GM23338 (cell line): Measurements from ENCODE around the gene RUBCN. TPM values are rescaled to one million over a fixed set of nuclear protein-coding genes. Genes with fewer than 3 reads are reported as not detected.
"Not testable (repeated sequence)": the region's sequence is repeated elsewhere in the genome, so short reads cannot be mapped to it uniquely, and the experiment has no call there.

Experiments used
- ATAC-seq: fragments of 200-7000 bp; cut with Tn5 transposase; 3 replicates; pipeline ENCODE4 v1.9.1; 2020
- DNase-seq: peaks from one replicate; pipeline ENCODE4 v3.0.0-alpha.2; 2015; ENCODE audit warnings: low spot score
- H2AFZ ChIP-seq: fragments of 200-600 bp; sonication (generic); 2 replicates; pipeline ENCODE4 v1.8.0; 2016; ENCODE audit warnings: antibody characterized with exemption, mild to moderate bottlenecking, moderate library complexity
- H3F3A ChIP-seq: fragments of 200-600 bp; sonication (generic); replicated peaks from 2 replicates; pipeline ENCODE4 v1.8.0; 2017; ENCODE audit warnings: antibody characterized with exemption, mixed run types, low read depth
- H3K27ac ChIP-seq: fragments of 200-600 bp; sonication (generic); 2 replicates; pipeline ENCODE4 v1.6.1; 2016; ENCODE audit warnings: low read depth
- H3K27me3 ChIP-seq: fragments of 200-600 bp; sonication (generic); 2 replicates; pipeline ENCODE4 v1.8.0; 2016; ENCODE audit warnings: mild to moderate bottlenecking, mixed run types, moderate library complexity; ENCODE audit not compliant: insufficient read depth
- H3K36me3 ChIP-seq: fragments of 200-600 bp; sonication (generic); 2 replicates; pipeline ENCODE4 v1.8.0; 2016; ENCODE audit warnings: mild to moderate bottlenecking; ENCODE audit not compliant: insufficient read depth
- H3K4me1 ChIP-seq: fragments of 200-600 bp; sonication (generic); 2 replicates; pipeline ENCODE4 v1.8.0; 2016; ENCODE audit warnings: mild to moderate bottlenecking, moderate library complexity; ENCODE audit not compliant: insufficient read depth
- H3K4me2 ChIP-seq: fragments of 200-600 bp; sonication (generic); 2 replicates; pipeline ENCODE4 v1.7.1; 2017; ENCODE audit warnings: mixed run types
- H3K4me3 ChIP-seq: fragments of 200-600 bp; sonication (generic); 2 replicates; pipeline ENCODE4 v1.6.1; 2016; ENCODE audit warnings: mixed run types
- H3K79me2 ChIP-seq: fragments of 200-600 bp; sonication (generic); replicated peaks from 2 replicates; pipeline ENCODE4 v1.8.0; 2017; ENCODE audit warnings: mild to moderate bottlenecking; ENCODE audit not compliant: insufficient read depth
- H3K9me2 ChIP-seq: fragments of 200-600 bp; sonication (generic); 2 replicates; pipeline ENCODE4 v1.8.0; 2017; ENCODE audit not compliant: insufficient read depth
- H4K20me1 ChIP-seq: fragments of 200-600 bp; sonication (generic); replicated peaks from 2 replicates; pipeline ENCODE4 v1.8.0; 2017; ENCODE audit warnings: mild to moderate bottlenecking; ENCODE audit not compliant: insufficient read depth
- H3K27ac Mint-ChIP-seq: 2 replicates; pipeline ENCODE4 v1.8.0; 2020; ENCODE audit warnings: inconsistent platforms, mild to moderate bottlenecking, moderate library complexity, mixed read lengths
- H3K27me3 Mint-ChIP-seq: 3 replicates; pipeline ENCODE4 v1.8.0; 2022; ENCODE audit warnings: low read depth, mild to moderate bottlenecking, moderate library complexity, mixed read lengths, inconsistent platforms; ENCODE audit not compliant: insufficient read depth, poor library complexity
- H3K36me3 Mint-ChIP-seq: 3 replicates; pipeline ENCODE4 v1.8.0; 2021; ENCODE audit warnings: low read depth, mild to moderate bottlenecking, inconsistent platforms, moderate library complexity, mixed read lengths
- H3K4me1 Mint-ChIP-seq: 3 replicates; pipeline ENCODE4 v1.8.0; 2020; ENCODE audit warnings: mild to moderate bottlenecking, inconsistent platforms, mixed read lengths
- H3K4me3 Mint-ChIP-seq: 3 replicates; pipeline ENCODE4 v1.8.0; 2021; ENCODE audit warnings: moderate library complexity, mild to moderate bottlenecking, inconsistent platforms, mixed read lengths
- H3K9me3 Mint-ChIP-seq: 3 replicates; pipeline ENCODE4 v1.8.0; 2020; ENCODE audit warnings: moderate library complexity, mild to moderate bottlenecking, inconsistent platforms, mixed read lengths
- CREB1 ChIP-seq: fragments of 250-450 bp; sonication (Bioruptor Pico); IDR thresholded peaks from 2 replicates; pipeline ENCODE4 v1.5.0; 2020; ENCODE audit warnings: low read depth, mild to moderate bottlenecking, moderate library complexity
- JUNB ChIP-seq: IDR thresholded peaks from one replicate; pipeline ENCODE4 v1.6.1; 2016; ENCODE audit warnings: antibody characterized with exemption; ENCODE audit not compliant: unreplicated experiment
- ZNF331 ChIP-seq: fragments of 250-450 bp; sonication (Bioruptor Pico); IDR thresholded peaks from 2 replicates; pipeline ENCODE4 v1.5.0; 2020; ENCODE audit warnings: low read depth, mild to moderate bottlenecking, moderate library complexity
- ZNF462 ChIP-seq: fragments of 250-450 bp; sonication (Bioruptor Pico); IDR thresholded peaks from 2 replicates; pipeline ENCODE4 v1.5.0; 2020; ENCODE audit warnings: mild to moderate bottlenecking, moderate library complexity
- polyA plus RNA-seq: library from polyadenylated mRNA; unstranded; fragments of >200 nt; fragmentation: Nextera tagmentation; extraction: Ambion mirVana; gene quantifications from 2 replicates; pipeline ENCODE4 v1.2.1, GENCODE V29; 2016
- total RNA-seq: library from RNA; depleted of rRNA; stranded (reverse); fragments of >200 nt; shearing (Covaris generic); gene quantifications from 2 replicates; pipeline ENCODE4 v1.2.3, GENCODE V29; 2014

The RUBCN gene
- total and polyA plus RNA-seq, 2 experiments from 2014 or later, result 13.1 to 33.2 TPM

- TF ChIP-seq ZNF462 (no peak), ZNF331 (CRISPR knock-in tag) (no peak)
These were observed 23.3 kb downstream of the RUBCN start (continued) for GRCh38 chr3:197713477-197713822.

- Mint-ChIP-seq H3K4me1 (peaks cover 7% of the 10 kb centered on the region), H3K27ac (peak overlapping the region; percentile 86), H3K36me3 (peaks cover 8% of the 10 kb centered on the region), H3K4me3 (peak overlapping the region; percentile 24; the same call in 1 of the 3 replicates), H3K9me3 (no peaks in the 10 kb centered on the region), H3K27me3 (no peaks in the 10 kb centered on the region)
- H3K27me3 ChIP-seq, result no peaks in the 10 kb centered on the region
- H2AFZ ChIP-seq, result no peak overlapping the region
- H3K4me2 ChIP-seq, result peak overlapping the region; percentile 28; the same call in 1 of the 2 replicates
- no peaks in the 10 kb centered on the region for H4K20me1 ChIP-seq
- H3F3A ChIP-seq, result 0 out of 2 replicates have a peak, but pooled peaks cover 7% of the 10 kb centered on the region
- peak overlapping the region; percentile 47 for H3K27ac ChIP-seq
- peaks cover 16% of the 10 kb centered on the region for H3K4me1 ChIP-seq
- H3K36me3 ChIP-seq, result no peaks in the 10 kb centered on the region
- TF ChIP-seq JUNB, result no peak
- TF ChIP-seq CREB1 (CRISPR knock-in tag), result peak; percentile 42; the same call in 1 of the 2 replicates
- peak; percentile 95 for ATAC-seq
- no peaks in the 10 kb centered on the region for H3K9me2 ChIP-seq
- peak; percentile 79 for DNase-seq
- no peak overlapping the region for H3K4me3 ChIP-seq
- peaks cover 9% of the 10 kb centered on the region; the same call in 1 of the 2 replicates for H3K79me2 ChIP-seq
These were observed 24.6 kb downstream of the RUBCN start for GRCh38 chr3:197711973-197712707.

GRCh38 chr3:197710965-197711364, 25.7 kb downstream of the RUBCN start:
- H3K36me3 ChIP-seq, H3F3A ChIP-seq, H3K27ac ChIP-seq, H2AFZ ChIP-seq, H3K79me2 ChIP-seq, H3K4me2 ChIP-seq, H3K27me3 ChIP-seq, DNase-seq, H3K27ac Mint-ChIP-seq, H3K4me1 Mint-ChIP-seq, H3K9me2 ChIP-seq, H3K9me3 Mint-ChIP-seq, H4K20me1 ChIP-seq, ATAC-seq, H3K36me3 Mint-ChIP-seq, H3K27me3 Mint-ChIP-seq, H3K4me3 ChIP-seq, H3K4me3 Mint-ChIP-seq: not testable (repeated sequence)
- H3K4me1 ChIP-seq, result peaks cover 16% of the 10 kb centered on the region
